Cardiac muscle cell (in vitro differentiated cells and primary cell): ENCODE measurements around the gene CADPS2. TPM values are rescaled to one million over a fixed set of nuclear protein-coding genes. Genes with fewer than 3 reads are reported as not detected.

Experiments used
- DNase-seq, 2 donors: peaks; one replicate each; pipeline versions ENCODE4 v3.0.0 to v3.0.0-alpha.2; 2010 to 2017; ENCODE audit warnings: low read depth in 1 of 2, low spot score in 1 of 2
- H3K27ac ChIP-seq: fragments of 200-600 bp; sonication (generic); 2 replicates; pipeline ENCODE4 v1.5.1; 2016
- H3K27me3 ChIP-seq: fragments of 200-600 bp; sonication (generic); 2 replicates; pipeline ENCODE4 v1.6.0; 2016; ENCODE audit warnings: control low read depth
- H3K36me3 ChIP-seq: fragments of 200-600 bp; sonication (generic); 2 replicates; pipeline ENCODE4 v1.5.1; 2016; ENCODE audit warnings: control low read depth
- H3K4me1 ChIP-seq: fragments of 200-600 bp; sonication (generic); 2 replicates; pipeline ENCODE4 v1.8.1; 2017; ENCODE audit warnings: low read depth, mild to moderate bottlenecking, mixed run types
- H3K4me3 ChIP-seq: fragments of 200-600 bp; sonication (generic); 2 replicates; pipeline ENCODE4 v1.5.1; 2016; ENCODE audit warnings: mild to moderate bottlenecking
- H3K9me3 ChIP-seq: fragments of 200-600 bp; sonication (generic); 2 replicates; pipeline ENCODE4 v1.5.1; 2017; ENCODE audit warnings: low read depth, mild to moderate bottlenecking, control low read depth
- CTCF ChIP-seq: IDR thresholded peaks from 2 replicates; pipeline ENCODE4 v1.5.1; 2012; ENCODE audit warnings: low read depth, mild to moderate bottlenecking, low read length
- polyA plus RNA-seq: library from polyadenylated mRNA; unstranded; fragments of >200 nt; fragmentation: Nextera tagmentation; extraction: Ambion mirVana; gene quantifications from 2 replicates; pipeline ENCODE4 v1.2.1, GENCODE V29; 2016
- total RNA-seq: library from RNA; depleted of rRNA; stranded (reverse); fragments of >200 nt; gene quantifications from 2 replicates; pipeline ENCODE4 v1.2.3, GENCODE V29; 2016

CADPS2 gene
- total and polyA plus RNA-seq, 2 experiments from 2014 or later: 15.0 to 17.2 TPM

GRCh38 chr7:122423591-122423990 is 462.7 kb downstream of the CADPS2 start:
- no peak for DNase-seq
- Histone ChIP-seq H3K4me3 (no peak overlapping the region), H3K9me3 (no peaks in the 10 kb centered on the region), H3K27ac (no peak overlapping the region), H3K4me1 (no peaks in the 10 kb centered on the region), H3K27me3 (no peaks in the 10 kb centered on the region), H3K36me3 (no peaks in the 10 kb centered on the region)
- no peak for TF ChIP-seq CTCF

GRCh38 chr7:122416336-122416735 is 469.9 kb downstream of the CADPS2 start:
- Histone ChIP-seq H3K9me3 (no peaks in the 10 kb centered on the region), H3K4me3 (no peak overlapping the region), H3K27ac (no peak overlapping the region), H3K36me3 (no peaks in the 10 kb centered on the region), H3K4me1 (peaks cover 14% of the 10 kb centered on the region), H3K27me3 (no peaks in the 10 kb centered on the region)
- no peak for TF ChIP-seq CTCF
- DNase-seq: no peak

GRCh38 chr7:122415510-122415909 is 470.8 kb downstream of the CADPS2 start:
- H3K9me3 ChIP-seq: no peaks in the 10 kb centered on the region
- peaks cover 14% of the 10 kb centered on the region for H3K4me1 ChIP-seq
- DNase-seq: no peak
- no peak overlapping the region for H3K27ac ChIP-seq
- no peak for TF ChIP-seq CTCF
- no peak overlapping the region for H3K4me3 ChIP-seq
- H3K36me3 ChIP-seq: no peaks in the 10 kb centered on the region
- no peaks in the 10 kb centered on the region for H3K27me3 ChIP-seq

GRCh38 chr7:122413339-122413738 is 472.9 kb downstream of the CADPS2 start:
- DNase-seq: peak in 1 of 2 donors; percentile 32
- H3K4me3 ChIP-seq: no peak overlapping the region
- H3K9me3 ChIP-seq: no peaks in the 10 kb centered on the region
- H3K27me3 ChIP-seq: no peaks in the 10 kb centered on the region
- H3K27ac ChIP-seq: peak overlapping the region; percentile 17
- TF ChIP-seq CTCF: no peak
- H3K36me3 ChIP-seq: no peaks in the 10 kb centered on the region
- H3K4me1 ChIP-seq: peaks cover 14% of the 10 kb centered on the region

- no peak for TF ChIP-seq CTCF
- H3K4me3 ChIP-seq: no peak overlapping the region
- H3K9me3 ChIP-seq: no peaks in the 10 kb centered on the region
- no peaks in the 10 kb centered on the region for H3K27me3 ChIP-seq
- H3K27ac ChIP-seq: peak overlapping the region; percentile 17
- H3K36me3 ChIP-seq: no peaks in the 10 kb centered on the region
- DNase-seq: peak; percentile 9 to 94
- H3K4me1 ChIP-seq: peaks cover 14% of the 10 kb centered on the region
These were observed 473.4 kb downstream of the CADPS2 start for GRCh38 chr7:122412883-122413282.

- peak in 1 of 2 donors; percentile 6 for DNase-seq
- Histone ChIP-seq H3K4me3 (no peak overlapping the region), H3K27me3 (no peaks in the 10 kb centered on the region), H3K27ac (no peak overlapping the region), H3K36me3 (no peaks in the 10 kb centered on the region), H3K4me1 (peaks cover 14% of the 10 kb centered on the region), H3K9me3 (no peaks in the 10 kb centered on the region)
- no peak for TF ChIP-seq CTCF
These were observed 473.8 kb downstream of the CADPS2 start for GRCh38 chr7:122412441-122412840.
